HepG2 (cell line): Measurements from ENCODE around the gene PREX1. TPM values are rescaled to one million over a fixed set of nuclear protein-coding genes. Genes with fewer than 3 reads are reported as not detected.

Experiments used
- ATAC-seq: fragments of 200-7000 bp; cut with Tn5 transposase; 3 replicates; pipeline ENCODE4 v1.9.1; 2020; ENCODE audit warnings: mild to moderate bottlenecking, moderate library complexity
- BruUV-seq: library from RNA; stranded (reverse); fragments of 400-500 nt; replicated peaks from 2 replicates; lab custom pipeline; 2021; lab: Mats Ljungman, UMichigan
- CTCF ChIA-PET: fragments of 300-600 bp; formaldehyde crosslinking; extraction: SDS; loops from one replicate; lab custom pipeline; 2021; ENCODE audit warnings: low total read pairs, inconsistent platforms, low intra/inter-chr PET ratio; lab: Yijun Ruan, JAX
- POLR2A ChIA-PET: fragments of 350-600 bp; sonication (Branson Sonifier 250); formaldehyde crosslinking; loops from one replicate; lab custom pipeline; 2020; ENCODE audit warnings: antibody characterized with exemption, inconsistent platforms; lab: Yijun Ruan, JAX
- DNase-seq: peaks from one replicate; pipeline ENCODE4 v3.0.0-alpha.2; 2015; ENCODE audit warnings: low spot score
- FAIRE-seq: peaks from 3 replicates; lab custom pipeline; 2011; peaks lifted over from hg19 to GRCh38; lab: Jason Lieb, UNC
- H2AFZ ChIP-seq: one replicate; pipeline ENCODE4 v1.6.1; 2011; ENCODE audit warnings: low read length, inconsistent platforms
- H3K27ac ChIP-seq: fragments of 300-600 bp; 3 replicates; pipeline ENCODE4 v1.8.0; 2011; ENCODE audit warnings: mixed run types, mild to moderate bottlenecking, mixed read lengths, low read length, inconsistent platforms; ENCODE audit not compliant: insufficient read depth; ENCODE audit errors: extremely low read length
- H3K27me3 ChIP-seq, 2 experiments: fragments of 200-600 bp in 1 of 2; 2 replicates in 1 of 2; 3 replicates in 1 of 2; pipeline versions ENCODE4 v1.6.0 to v1.8.0; 2011; ENCODE audit warnings: low read length in 2 of 2, mild to moderate bottlenecking in 2 of 2, moderate library complexity in 2 of 2, inconsistent platforms in 1 of 2; ENCODE audit not compliant: insufficient read depth in 2 of 2, control insufficient read depth in 1 of 2
- H3K36me3 ChIP-seq, 2 experiments: fragments of 200-600 bp in 1 of 2; replicated peaks in 1 of 2; 2 replicates in 1 of 2; 3 replicates in 1 of 2; pipeline versions ENCODE4 v1.5.1 to v1.8.0; 2011; ENCODE audit warnings: low read length in 2 of 2, inconsistent platforms in 1 of 2; ENCODE audit not compliant: insufficient read depth in 2 of 2, control insufficient read depth in 1 of 2
- H3K4me1 ChIP-seq: 2 replicates; pipeline ENCODE4 v1.5.1; 2012; ENCODE audit warnings: low read length, inconsistent platforms; ENCODE audit not compliant: insufficient read depth
- H3K4me2 ChIP-seq: 2 replicates; pipeline ENCODE4 v1.6.0; 2011; ENCODE audit warnings: low read depth, low read length, inconsistent platforms
- H3K4me3 ChIP-seq, 3 experiments: fragments of 200-600 bp in 1 of 3; sonication (generic), shearing (Covaris generic) in 1 of 3; replicated peaks in 1 of 3; 2 replicates each; pipeline ENCODE4 v1.5.1; 2011 to 2016; ENCODE audit warnings: low read length in 3 of 3, inconsistent platforms in 2 of 3, low read depth in 2 of 3, mild to moderate bottlenecking in 2 of 3, control low read depth in 1 of 3, mixed read lengths in 1 of 3; ENCODE audit not compliant: insufficient read depth in 1 of 3
- H3K79me2 ChIP-seq: one replicate; pipeline ENCODE4 v1.6.1; 2011; ENCODE audit warnings: low read length, inconsistent platforms; ENCODE audit not compliant: insufficient read depth
- H3K9ac ChIP-seq: 2 replicates; pipeline ENCODE4 v1.6.0; 2011; ENCODE audit warnings: mild to moderate bottlenecking, low read depth, low read length, inconsistent platforms; ENCODE audit not compliant: insufficient read depth
- H3K9me3 ChIP-seq: 2 replicates; pipeline ENCODE4 v1.5.1; 2012; ENCODE audit warnings: mild to moderate bottlenecking, low read length
- H4K20me1 ChIP-seq: 2 replicates; pipeline ENCODE4 v1.6.0; 2011; ENCODE audit warnings: inconsistent platforms, mild to moderate bottlenecking, low read length, moderate library complexity; ENCODE audit not compliant: insufficient read depth
- KDM1A ChIP-seq: IDR thresholded peaks from 2 replicates; pipeline ENCODE4 v1.6.1; 2016; ENCODE audit warnings: missing compliant biosample characterization
- PAF1 ChIP-seq: IDR thresholded peaks from 2 replicates; pipeline ENCODE4 v1.6.1; 2016; ENCODE audit warnings: missing genetic modification reagents, missing compliant biosample characterization
- ZFP37 ChIP-seq: sonication (generic); formaldehyde crosslinking; IDR thresholded peaks from 2 replicates; pipeline ENCODE4 v1.4.0; 2020; ENCODE audit warnings: missing genetic modification reagents, borderline replicate concordance
- ZFP41 ChIP-seq: sonication (generic); formaldehyde crosslinking; IDR thresholded peaks from 2 replicates; pipeline ENCODE4 v1.4.0; 2020; ENCODE audit warnings: mild to moderate bottlenecking, missing genetic modification reagents, borderline replicate concordance
- ZFX ChIP-seq: sonication (generic); formaldehyde crosslinking; IDR thresholded peaks from 2 replicates; pipeline ENCODE4 v1.4.0; 2020; ENCODE audit warnings: mild to moderate bottlenecking, low read depth, missing genetic modification reagents, moderate library complexity
- WGBS: methylation state at CpG from one replicate; pipeline ENCODE4 v1.1.6; 2017; ENCODE audit warnings: low lambda C conversion rate; 5-methylcytosine and 5-hydroxymethylcytosine counted together
- in situ Hi-C: cut with HindIII; loops from 2 replicates; pipeline ENCODE4 v1.10.0; 2017; ENCODE audit warnings: low pct_unique_long_range_greater_than_20kb; ENCODE audit not compliant: extremely low pct_ligation_motif_present
- intact Hi-C: fragments of 100-400 bp; cut with micrococcal nuclease; formaldehyde crosslinking; loops from one replicate; pipeline ENCODE4 v1.10.0; 2022; ENCODE audit not compliant: unreplicated experiment
- polyA plus RNA-seq, 8 experiments: library from polyadenylated mRNA; depleted of rRNA in 3 of 8; stranded (reverse) in 7 of 8; unstranded in 1 of 8; fragments of >200 nt; fragmentation: Illumina TruSeq in 4 of 8; extraction: Trizol in 4 of 8; gene quantifications; 2 replicates each; pipeline versions ENCODE4 v1.2.1 to v1.2.3, GENCODE V29; 2011 to 2016; ENCODE audit warnings: low read depth in 4 of 8, missing spikeins in 1 of 8, mixed read lengths in 1 of 8; ENCODE audit not compliant: insufficient read depth in 1 of 8
- total RNA-seq, 5 experiments: library from RNA; depleted of rRNA; stranded (reverse); fragments of >200 nt; fragmentation: Illumina TruSeq; extraction: Trizol; gene quantifications; 2 replicates each; pipeline ENCODE4 v1.2.3, GENCODE V29; 2016; ENCODE audit warnings: low read depth in 1 of 5

The PREX1 gene
- total and polyA plus RNA-seq, 2 of the 13 experiments (the other 11 are each of a cell fraction or from before 2014, with no cell fraction given) = 0.02 to 0.04 TPM

- no peak for TF ChIP-seq ZFP41
- TF ChIP-seq KDM1A (CRISPR knock-in tag) = no peak
Observed at GRCh38 chr20:48805286-48805685, 22.5 kb downstream of the PREX1 start (continued).

DNA sequence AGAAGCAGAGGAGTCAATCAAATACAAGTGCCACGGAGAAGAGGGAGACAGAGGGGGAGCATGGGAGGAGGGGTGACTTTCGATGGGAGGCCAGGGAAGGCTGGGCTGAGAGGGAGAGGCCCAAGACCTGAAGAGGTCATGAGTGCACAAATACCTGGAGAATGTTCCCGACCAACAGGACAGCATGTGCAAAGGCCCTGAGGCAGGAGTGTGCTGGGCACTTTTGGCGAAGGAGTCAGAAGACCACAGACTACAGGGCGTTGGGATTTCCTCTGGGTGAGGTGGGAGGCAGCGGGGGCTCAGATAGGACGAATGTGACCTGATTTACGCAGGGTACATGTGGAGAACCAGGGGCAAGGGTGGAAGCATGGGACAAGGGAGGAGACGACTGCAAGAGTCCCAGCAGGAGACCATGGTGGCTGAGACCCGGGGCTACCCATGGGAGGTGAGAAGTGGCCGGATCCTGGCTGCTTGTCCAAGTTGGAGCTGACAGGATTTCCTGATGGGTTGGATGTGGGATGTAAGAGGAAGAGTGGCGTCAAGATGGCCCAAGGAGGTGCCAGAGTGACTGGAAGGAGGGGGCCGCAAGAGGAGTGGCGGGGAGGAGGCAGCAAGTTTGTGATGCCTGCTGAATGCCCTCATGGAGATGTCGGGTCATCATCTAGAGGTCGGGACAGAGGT, 23.4 kb downstream of the PREX1 start:
- DNase-seq (no peak), ATAC-seq (no peak), FAIRE-seq (no peak)
- TF ChIP-seq ZFX (CRISPR knock-in tag) = no peak
- TF ChIP-seq PAF1 (CRISPR knock-in tag) = no peak
- no peak for TF ChIP-seq ZFP37 (CRISPR knock-in tag)
- in situ Hi-C loops = no loop called here
- Histone ChIP-seq H3K27ac (no peak overlapping the region), H4K20me1 (no peaks in the 10 kb centered on the region; the same call in 1 of the 2 replicates), H3K4me2 (no peak overlapping the region), H3K27me3 (peaks cover 17 to 84% of the 10 kb centered on the region in 2 experiments), H3K4me3 (no peak overlapping the region), H3K4me1 (no peaks in the 10 kb centered on the region), H3K9ac (no peak overlapping the region), H3K36me3 (no peaks in the 10 kb centered on the region), H2AFZ (no peak overlapping the region), H3K9me3 (peaks cover 4% of the 10 kb centered on the region; the same call in 1 of the 2 replicates), H3K79me2 (no peaks in the 10 kb centered on the region)
- intact Hi-C loops = no loop called here
- ChIA-PET CTCF (no interaction called here), POLR2A (interaction anchor here (0.6 kb wide), 1 partner anchor 18 kb away, joined by 3 read pairs; no protein-coding TSS in a partner anchor)
- BruUV-seq = no TSS peak
- WGBS = 13% methylated on average over 16 of the region's 16 CpGs
